GM19239 (cell line): Measurements from ENCODE around the gene ZGLP1.
A peak's percentile ranks its signal among the peaks of the same experiment; 100 is the strongest.
"Not testable (repeated sequence)": the region's sequence is repeated elsewhere in the genome, so short reads cannot be mapped to it uniquely, and the experiment has no call there.

ENCODE experiments used
- DNase-seq: peaks from one replicate; pipeline ENCODE4 v3.0.0; 2011; ENCODE audit warnings: low spot score; ENCODE audit not compliant: insufficient read length
- FAIRE-seq: peaks from 2 replicates; lab custom pipeline; 2011; peaks lifted over from hg19 to GRCh38; lab: Jason Lieb, UNC

The ZGLP1 gene

DNA sequence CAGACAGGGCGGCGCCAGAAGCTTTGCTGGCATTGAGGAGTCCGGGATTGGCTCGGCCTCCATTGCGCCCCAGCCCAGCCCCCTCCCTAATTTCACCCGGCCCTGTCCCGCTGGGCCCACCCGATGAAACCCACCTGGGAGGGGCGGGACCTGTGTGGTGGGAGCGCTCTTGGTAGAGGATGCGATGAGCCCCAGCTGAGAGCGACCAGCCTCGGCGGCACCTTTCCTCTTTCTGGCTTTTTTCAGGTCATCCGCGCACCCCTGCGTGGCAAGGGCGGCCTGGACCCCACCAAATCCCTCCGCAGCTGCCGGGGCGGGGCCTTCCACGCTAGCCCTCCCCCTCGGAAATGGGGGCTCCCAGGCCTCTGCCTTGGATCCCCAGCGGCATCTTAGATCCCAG, at the start of gene ZGLP1:
Gene ZGLP1 (minus strand): TSS at position 393 of the 400 bp plus-strand sequence.
- no peak for FAIRE-seq
- no peak for DNase-seq

DNA sequence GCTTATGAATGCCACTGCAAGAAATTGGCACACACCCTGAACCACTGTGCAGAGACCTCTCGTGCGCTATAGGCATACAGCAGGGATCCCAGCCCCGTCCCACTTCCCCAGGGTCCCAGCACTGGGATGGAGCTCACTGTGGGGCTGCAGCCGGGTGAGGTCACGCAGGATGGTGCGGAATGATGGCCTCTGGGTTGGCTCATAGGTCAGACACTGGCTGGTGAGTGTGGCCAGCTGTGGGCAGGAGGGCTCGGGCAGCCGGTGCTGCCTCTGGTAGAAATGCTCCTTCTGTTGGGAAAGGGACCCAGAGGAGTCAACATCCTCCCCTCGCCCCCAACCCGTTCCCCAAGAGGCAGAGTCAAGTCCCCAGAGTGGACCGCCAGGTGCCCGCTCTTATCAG, 46.8 kb upstream of the ZGLP1 start:
- no peak for DNase-seq
- no peak for FAIRE-seq

DNA sequence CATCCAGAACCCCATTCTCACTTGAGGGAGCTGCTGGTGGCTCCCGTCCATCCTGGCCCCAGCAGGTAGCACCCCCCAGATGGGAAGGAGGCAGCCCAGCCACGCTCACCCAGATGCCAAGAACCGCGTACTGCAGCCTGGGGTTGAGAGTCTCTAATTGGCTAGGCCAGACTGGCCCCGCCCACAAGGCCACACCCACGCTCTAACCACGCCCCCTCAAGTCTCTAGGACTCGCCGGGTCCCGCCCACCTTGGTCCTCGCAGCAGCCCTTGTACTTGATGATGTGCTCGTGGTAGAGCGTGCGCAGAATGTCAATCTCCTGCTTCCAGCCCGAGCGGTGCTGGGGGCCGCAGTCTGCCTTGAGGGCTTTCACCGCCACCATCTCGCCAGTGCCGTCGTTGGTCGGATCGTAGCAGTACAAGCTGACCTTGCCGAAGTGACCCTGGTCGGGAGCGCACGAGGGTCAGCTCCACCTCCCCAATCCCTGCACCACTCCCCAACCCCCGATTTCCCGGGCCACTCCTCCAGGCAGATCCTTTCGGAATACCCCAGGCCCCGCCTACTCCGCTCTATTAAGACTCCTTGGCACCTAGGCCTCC, 44.3 kb upstream of the ZGLP1 start:
- no peak for DNase-seq
- FAIRE-seq, result no peak

DNA sequence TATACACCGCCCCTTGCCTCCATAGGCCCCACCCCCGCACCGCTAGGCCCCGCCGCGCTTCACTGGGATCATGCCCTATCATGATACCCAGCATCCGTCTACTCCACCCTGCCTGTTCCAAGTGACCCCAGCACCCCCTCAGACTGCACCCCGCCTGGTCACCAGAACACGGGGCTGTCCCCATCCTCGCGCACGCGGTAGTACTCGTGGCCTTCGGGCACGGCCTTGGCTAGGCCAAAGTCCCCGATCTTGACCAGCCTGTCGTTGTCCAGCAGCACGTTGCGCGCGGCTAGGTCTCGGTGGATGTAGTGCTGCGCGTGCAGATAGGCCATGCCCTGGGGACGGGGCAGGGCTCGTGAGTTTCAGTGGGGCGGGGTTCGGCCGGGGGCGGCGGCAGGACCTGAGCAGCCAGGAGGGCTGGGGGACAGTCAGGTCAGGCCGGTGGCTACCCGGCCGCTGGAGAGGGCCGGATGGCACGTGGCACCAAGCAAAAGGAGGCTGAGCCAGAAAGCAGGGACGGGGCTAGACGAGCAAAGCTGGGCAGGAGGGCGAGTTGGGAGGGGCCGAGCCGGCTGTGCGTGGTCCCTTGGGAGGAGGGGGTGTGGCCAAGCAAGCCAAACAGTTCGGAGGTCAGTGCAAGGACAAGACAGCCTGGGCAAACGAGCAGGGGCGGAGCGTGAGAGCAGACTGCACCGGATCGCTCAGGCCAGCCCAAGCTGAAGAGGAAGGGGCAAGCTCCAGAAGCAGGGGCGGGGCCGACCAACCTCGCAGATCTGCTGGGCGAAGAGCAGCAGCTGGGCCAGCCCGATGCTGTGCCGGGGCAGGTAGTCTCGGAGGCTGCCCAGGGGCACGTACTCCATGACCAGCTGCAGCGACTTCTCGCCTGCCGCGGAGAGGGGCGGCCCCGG, 43.4 kb upstream of the ZGLP1 start:
- FAIRE-seq (no peak), DNase-seq (no peak)

DNA sequence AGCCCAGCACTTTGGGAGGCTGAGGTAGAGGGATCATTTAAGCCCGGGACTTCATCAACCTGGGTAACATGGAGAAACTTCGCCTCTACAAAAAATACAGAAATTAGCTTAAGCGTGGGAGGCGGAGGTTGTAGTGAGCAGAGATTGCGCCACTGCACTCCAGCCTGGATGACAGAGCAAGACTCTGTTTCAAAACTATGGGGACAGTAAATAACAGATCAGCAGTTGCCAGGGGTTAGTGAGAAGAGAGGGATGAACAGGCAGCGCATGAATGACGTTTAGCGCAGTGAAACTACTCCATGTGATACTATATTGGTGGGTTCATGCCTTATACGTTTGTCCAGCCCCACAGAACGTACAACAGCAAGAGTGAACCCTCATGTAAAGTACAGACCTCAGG, 36.9 kb upstream of the ZGLP1 start:
- DNase-seq (no peak), FAIRE-seq (no peak)

DNA sequence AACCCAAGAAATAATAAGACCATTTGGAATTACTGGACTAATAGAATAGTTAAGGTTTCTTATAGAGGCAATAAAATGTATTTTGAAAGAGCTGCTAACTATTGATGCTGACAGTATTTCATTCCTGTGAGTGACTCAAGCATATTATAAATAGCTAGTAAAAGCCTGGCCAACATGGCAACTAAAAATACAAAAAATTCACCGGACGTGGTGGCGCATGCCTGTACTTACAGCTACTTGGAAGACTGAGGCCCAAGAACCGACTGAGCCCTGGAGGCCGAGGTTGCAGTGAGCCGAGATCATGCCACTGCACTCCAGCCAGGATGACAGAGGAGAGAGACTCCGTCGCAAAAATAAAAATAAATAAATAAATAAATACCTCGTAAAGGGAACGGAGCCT, 35.2 kb upstream of the ZGLP1 start:
- no peak for DNase-seq

DNA sequence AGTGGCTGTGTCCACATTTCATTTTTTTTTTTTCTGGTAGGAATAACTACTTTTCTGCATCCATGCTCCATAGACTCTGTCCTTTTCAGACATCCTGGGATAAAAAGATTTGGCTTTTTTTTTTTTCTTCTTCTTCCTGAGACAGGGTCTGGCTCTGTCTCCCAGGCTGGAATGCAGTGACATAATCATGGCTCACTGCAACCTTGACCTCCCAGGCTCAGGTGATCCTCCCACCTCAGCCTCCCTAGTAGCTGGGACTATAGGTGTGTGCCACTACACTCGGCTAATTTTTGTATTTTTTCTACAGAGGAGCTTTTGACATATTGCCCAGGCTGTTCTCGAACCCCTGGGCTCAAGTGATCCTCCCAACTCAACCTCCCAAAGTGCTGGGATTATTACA, 33.9 kb upstream of the ZGLP1 start:
- no peak for DNase-seq
- no peak for FAIRE-seq

More for the DNA sequence above, 35.2 kb upstream of the ZGLP1 start:
- no peak for FAIRE-seq

DNA sequence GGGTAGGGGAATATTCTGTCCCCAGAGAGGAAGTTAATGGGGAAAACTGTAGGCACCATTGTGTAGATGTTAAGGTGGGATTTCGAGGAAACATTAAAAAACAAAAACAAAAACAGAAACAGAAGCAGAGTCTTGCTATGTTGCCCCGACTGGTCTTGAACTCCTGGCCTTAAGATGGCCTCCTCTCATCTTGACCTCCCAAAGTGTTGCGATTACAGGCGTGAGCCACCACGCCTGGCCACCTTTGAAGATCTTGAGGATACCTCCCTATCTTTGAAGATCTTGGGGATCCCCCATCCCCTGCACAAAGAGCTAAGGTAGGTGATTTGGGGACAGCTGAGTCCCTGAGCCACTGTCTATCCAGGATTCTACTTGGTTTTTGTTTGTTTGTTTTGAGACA, 30.4 kb upstream of the ZGLP1 start:
- DNase-seq (no peak), FAIRE-seq (no peak)

DNA sequence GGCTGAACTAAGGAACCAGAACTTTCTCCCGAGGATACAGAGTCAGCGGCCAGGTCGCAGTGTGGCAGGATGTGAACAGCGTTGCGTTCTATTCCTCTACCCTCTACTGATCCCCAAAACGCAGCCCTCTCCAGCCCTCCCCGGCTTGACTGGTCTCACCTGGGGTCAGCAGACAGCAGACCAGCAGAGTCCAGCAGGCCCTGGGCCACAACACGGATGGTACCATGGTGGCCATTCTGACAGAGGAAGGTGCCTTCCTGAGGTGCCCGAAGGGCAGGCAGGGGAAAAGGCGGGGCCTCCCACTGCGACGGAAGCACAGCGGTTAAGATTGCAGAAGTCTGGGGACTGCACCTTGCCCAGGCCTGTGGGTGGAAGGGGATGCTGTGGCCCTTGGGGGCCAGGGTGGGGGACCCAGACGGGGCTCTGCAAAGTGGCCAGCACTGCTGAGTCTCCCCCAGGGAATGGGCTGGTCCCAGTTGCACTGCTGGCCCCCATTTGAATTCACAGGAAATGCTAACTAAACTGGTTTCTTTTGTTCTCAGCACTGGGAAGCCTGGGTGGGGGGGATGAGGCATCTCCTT, 29.9 kb upstream of the ZGLP1 start, which contains the start of gene ICAM3:
Gene ICAM3 (minus strand): TSS at position 245 of the 581 bp plus-strand sequence. CDS start 10 bp downstream, at position 235.
- DNase-seq, result peak; percentile 67
- FAIRE-seq, result peak; percentile 90

DNA sequence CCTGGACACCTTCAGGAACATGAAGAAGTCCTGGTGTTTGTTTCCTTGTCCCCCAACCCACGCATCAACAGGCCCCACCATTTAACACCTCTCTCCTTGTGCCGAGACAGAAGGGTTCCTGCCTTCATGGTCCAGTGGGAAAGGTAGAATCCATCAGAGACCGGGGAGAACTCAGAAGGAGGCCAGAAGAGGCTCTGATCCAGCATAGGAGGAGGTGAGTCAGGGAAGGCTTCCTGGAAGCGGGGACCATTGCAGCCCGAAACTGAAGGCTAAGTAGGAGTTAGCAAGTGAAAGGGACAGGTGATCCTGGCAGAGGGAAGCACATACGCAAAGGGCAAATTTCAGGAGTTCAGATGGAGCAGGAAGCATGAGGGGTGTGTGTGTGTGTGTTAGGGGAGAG, 29.3 kb upstream of the ZGLP1 start:
- FAIRE-seq, result peak; percentile 8
- DNase-seq, result no peak

DNA sequence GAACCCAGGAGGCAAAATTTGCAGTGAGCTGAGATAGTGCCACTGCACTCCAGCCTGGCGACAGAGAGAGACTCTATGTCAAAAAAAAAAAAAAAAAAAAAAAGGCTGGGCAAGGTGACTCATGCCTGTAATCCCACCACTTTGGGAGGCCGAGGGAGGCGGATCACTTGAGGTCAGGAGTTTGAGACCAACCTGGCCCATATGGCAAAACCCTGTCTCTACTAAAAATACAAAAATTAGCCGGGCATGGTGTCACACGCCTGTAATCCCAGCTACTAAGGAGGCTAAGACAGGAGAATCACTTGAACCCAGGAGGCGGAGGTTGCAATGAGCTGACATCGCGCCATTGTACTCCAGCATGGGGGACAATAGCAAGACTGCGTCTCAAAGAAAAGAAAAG, 27.1 kb upstream of the ZGLP1 start:
- DNase-seq, FAIRE-seq: not testable (repeated sequence)

DNA sequence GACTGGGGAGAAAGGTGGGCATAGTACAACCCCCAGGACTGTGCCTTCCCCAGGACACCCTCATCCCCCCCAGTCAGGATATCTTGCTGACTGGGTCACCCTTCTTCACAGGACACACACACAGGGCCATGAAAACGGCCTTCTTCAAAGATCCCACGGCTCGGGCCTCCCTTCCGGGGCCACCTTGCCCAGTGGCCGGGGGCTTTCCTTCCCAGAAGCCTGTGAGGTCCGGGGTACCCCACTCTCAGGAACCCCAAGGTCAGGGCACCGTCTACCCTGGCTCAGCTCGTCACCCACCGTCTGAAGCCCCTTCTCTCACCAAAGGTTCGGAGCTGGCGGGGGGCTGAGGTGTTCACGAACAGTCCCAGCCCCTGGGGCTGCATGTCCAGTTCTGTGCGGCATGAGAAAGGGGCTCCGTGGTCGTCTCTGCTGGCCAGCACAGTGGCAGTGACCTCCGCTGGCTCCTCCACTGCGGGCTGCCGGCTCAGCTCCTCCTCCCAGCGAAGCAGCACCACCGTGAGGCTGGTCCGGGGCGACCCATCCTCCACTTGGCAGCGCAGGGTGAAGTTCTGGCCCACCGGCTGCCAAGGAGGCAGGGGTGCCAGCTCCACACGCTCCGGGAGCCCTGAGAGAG, 25.9 kb upstream of the ZGLP1 start:
- DNase-seq (no peak), FAIRE-seq (no peak)

DNA sequence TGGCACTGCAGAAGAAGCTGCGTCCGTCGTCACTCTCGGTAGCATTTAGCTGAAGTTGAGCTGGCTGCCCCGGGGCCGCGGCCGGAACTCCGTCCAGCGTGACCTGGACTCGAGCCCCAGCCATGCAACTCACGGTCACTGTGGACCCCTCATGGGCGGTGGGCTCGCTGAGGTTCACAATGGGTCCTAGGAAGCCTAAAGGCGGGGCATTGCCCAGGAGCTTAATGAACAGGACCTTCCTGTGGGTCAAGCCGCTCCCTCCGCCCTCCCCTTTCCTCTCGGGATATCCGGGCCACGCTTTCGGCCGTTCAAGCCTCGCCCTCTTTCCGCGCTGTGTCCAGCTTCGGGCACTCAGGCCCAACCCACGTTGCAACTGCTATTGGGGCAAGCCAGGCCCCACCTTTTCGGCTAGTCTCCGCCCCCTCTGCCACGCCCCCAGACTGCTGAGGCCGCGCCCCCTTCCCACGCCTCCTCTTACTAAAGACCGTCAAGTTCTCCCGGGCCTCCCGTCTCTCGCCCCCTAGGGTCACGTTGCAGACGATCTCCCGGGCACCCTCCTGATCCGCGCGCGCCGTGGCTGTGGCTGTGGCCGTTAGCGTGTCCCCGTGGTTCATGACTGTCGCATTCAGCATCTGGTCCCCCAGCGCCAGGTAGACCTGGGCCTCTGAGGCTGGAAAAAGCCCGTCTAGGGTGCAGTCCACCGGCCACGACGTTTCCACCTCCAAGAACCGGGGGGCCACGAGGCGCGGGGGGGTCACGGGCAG, 25.2 kb upstream of the ZGLP1 start:
- no peak for FAIRE-seq
- DNase-seq, result no peak

DNA sequence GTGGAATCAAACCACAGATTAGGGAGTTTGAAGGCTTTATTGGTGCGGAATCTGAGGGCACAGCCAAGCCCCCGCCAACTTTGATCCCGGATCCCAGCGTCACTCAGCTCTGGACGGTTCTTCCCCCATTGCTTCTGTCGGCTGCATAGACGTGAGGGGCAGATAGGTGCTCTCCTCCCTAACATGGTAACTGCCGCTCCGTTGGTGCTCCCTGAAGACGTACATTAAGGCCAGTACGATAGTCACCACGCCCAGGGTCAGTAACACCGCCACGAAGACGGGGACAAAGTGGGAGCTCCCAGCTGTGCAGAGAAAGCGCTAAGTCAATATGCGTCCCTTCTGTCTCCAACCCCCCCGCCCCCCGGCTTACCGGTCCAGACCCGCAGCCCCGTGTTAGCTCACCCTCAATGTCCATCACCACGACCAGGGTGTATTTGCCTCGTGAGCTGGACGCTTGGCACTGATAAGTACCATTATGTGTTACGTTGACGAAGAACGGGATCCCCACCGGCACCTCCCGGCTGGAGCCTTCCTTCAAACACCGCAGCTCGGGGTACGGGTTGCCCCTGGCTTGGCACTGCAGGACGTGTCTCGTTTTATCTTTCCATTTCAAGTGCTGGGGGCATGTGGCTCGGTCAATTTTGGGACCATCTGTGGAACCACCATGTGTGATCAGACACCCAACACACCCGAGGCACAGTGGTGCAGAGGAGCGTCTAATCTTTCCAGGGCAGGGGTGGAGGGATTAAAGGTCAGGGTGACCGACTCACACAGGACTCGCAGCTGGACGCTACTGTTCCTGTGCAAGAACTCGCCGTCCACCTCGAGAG, 24.4 kb upstream of the ZGLP1 start:
- no peak for DNase-seq

DNA sequence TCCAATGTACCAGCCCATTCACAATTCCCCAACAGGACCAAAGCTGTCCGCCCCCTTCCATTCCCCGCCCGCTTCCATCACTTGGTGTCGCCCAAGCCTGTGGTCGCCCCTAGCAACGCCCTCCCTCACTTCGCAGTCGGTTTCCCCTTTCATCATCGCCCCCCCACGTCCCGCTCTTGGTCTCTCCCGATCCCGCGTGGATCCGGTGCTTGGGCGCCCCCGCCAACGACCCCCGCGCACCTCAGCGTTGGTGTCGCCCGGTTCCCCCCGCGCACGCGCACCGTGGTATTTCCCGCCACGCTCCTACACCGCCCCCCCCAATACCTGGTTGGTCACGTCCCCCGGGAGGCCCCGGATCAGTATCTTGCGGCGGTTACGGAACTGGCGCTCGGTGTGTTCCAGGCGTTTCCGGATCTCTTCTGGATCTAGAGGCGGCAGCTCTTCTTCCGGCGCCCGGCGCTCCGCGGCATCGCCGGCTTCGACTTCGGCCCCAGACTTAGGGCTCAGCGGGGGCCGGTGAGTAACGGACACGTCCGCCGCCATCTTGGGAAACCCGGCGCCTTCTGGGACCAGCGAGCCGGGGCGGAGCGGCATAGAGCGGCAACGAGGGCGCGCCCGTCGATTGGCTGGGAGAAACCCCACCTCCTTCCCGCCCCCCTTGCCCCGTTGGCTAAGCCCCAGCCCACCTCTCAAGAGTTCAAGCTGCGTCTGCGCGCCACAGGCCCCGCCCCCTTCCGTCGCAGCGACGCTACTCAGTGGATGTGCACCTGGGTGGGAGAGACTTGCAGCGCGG, 23.5 kb upstream of the ZGLP1 start, which contains the start of gene RAVER1:
Gene RAVER1 (minus strand): TSS at position 565 of the 793 bp plus-strand sequence. CDS start 22 bp downstream, at position 543.
- peak; percentile 99 for DNase-seq
- peak; percentile 99 for FAIRE-seq

More for the DNA sequence above, 24.4 kb upstream of the ZGLP1 start:
- no peak for FAIRE-seq

DNA sequence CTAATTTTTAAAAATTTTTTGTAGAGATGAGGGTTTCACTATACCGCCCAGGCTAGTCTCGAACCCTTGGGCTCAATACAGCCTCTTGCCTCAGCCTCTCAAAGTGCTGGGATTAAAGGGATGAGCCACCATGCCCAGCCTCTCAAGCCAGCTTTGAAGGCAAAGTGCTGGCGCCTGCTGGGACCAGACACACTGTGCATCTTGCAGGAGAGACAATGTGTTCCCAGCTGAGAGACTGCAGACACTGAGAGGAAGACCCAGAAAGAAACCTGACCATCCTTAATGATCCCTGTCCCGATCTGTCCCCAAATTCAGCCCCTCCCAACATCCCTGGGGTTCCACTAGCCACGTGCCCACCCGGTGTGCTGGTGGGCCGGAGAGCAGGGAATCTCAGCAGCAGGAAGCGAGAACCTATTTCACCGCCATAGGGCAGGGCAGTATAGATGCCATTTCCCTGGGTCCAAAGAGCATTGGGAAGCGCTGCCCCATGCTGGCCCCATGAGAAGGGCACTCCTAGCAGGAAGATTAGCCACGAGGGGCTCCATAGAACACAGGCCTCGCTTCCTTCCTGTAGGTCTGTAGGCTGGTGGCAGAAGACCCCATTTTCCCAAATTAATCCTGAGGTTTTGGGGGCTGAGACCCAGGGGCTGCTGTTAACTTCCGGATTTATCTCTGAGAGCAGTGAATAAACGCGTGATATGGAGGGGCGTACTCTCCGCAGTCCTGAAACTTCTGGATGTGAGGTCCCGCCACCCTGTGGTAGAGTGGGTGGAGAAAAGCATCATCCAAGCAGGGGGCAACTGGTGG, 22.7 kb upstream of the ZGLP1 start:
- no peak for DNase-seq
- FAIRE-seq, result no peak

DNA sequence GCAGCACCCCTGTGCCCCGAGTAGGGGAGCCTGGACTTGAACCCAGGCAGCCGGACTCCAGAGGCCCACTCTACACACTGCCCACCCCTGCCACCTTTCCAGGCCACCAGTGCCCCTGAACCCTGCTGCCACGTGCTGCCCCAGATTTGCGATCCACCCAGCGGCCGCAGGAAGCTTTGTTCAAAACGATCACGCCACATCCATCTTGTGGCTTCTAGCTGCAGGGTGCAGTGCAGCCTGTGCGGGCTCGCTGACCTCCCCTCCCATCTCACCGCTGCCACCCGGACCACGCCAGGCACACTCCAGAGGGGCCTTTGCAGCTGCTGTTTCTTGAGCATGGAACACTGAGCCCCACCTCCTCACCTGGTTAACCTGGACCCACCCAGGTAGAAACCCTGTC, 19.9 kb upstream of the ZGLP1 start:
- FAIRE-seq (no peak), DNase-seq (no peak)
